HG03521 (cell line): ENCODE results near the gene DTWD2.

Experiments
- ATAC-seq: cut with Tn5 transposase; IDR thresholded peaks from one replicate; pipeline ENCODE4 v1.9.1; 2021; ENCODE audit warnings: mild to moderate bottlenecking, moderate library complexity; ENCODE audit not compliant: unreplicated experiment

The DTWD2 gene

DNA sequence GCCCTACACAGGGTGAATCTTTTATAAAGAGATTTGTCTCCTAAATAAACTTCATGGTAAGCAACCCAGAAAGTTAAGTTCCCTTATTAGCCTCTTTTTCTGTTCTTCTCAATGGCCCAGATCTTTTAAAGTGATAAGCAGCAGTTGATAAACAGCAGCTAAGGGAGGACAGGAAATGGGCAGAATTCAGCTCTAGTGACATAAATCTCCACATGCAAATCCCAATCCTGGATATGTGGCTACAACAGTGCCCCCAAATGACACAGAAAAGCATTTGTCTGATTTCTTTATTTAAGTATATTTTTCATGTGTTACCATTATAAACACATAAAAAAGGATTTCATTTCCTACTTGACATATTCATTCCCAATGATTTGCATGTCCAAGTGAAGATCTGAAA, 199.0 kb downstream of the DTWD2 start:
- ATAC-seq = no peak

DNA sequence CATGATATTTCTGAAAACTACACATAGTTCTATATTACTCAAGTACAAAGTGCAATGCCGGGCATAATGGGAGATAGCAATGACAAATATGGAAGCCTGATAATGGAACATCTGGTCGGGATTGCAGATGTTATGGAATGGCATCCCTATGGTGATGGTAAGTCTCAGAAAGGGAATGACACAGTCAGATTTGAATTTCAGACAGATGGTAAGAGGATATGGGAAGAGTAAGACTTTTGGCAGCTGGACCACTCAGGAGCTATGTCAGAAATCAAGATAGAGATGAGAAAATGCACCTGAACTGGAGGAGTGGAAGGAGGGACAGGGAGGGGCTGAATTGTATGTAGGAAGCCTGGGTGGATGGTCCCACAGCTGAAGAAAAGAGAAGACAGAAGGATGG, 200.0 kb downstream of the DTWD2 start:
- no peak for ATAC-seq
